ENCODE data around the gene OMP.

DNA sequence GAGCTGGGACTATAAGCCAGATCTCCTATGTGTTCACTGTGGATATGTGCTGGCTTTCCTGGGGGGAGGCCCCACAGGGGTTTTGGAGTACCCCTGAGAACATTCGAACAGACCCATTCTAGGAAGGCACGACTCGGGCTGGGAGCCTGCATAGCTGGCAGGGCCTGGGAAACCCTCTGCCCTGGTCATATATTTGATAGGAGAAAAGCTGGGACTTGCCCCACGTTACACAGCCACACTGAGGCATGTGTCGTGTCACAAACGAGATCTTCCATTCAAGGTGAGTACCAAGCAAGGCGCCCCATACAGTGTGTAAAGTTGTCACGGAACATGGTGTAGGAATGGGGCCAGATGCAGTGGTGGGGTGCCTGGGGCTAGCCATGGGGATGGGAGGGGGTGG lies 36.6 kb downstream of the OMP start:
- no peak for TF ChIP-seq ZBTB7A (IDR thresholded peaks at IDR 0.05; ENCODE audit: low read depth)
- no peak for TF ChIP-seq CEBPB (IDR thresholded peaks at IDR 0.05)
- no peak for TF ChIP-seq NFIC (IDR thresholded peaks at IDR 0.05)
- no peak for TF ChIP-seq EP300 (IDR thresholded peaks at IDR 0.05; ENCODE audit: borderline replicate concordance)
- TF ChIP-seq YY1 (IDR thresholded peaks at IDR 0.05; ENCODE audit: low read depth) = no peak
- no peak for TF ChIP-seq RAD21 (IDR thresholded peaks at IDR 0.05; ENCODE audit: low read depth)

Measured in Ishikawa (cell line).